ENCODE measurements around the gene ZCRB1.

Gene ZCRB1

GRCh38 chr12:42327227-42327590 is 1.3 kb upstream of the ZCRB1 start:
- DNase-seq (ENCODE audit: low spot score): no peak

- DNase-seq (ENCODE audit: low spot score): peak; percentile 53
These were observed 790 bp upstream of the ZCRB1 start for GRCh38 chr12:42326541-42327226.

GRCh38 chr12:42325326-42325652 is 605 bp downstream of the ZCRB1 start:
- no peak for DNase-seq (ENCODE audit: low spot score)

- DNase-seq (ENCODE audit: low spot score): no peak
These were observed 2.0 kb downstream of the ZCRB1 start for GRCh38 chr12:42323856-42324255.

- no peak for DNase-seq (ENCODE audit: low spot score)
These were observed 3.3 kb downstream of the ZCRB1 start for GRCh38 chr12:42322567-42322966.

DNA sequence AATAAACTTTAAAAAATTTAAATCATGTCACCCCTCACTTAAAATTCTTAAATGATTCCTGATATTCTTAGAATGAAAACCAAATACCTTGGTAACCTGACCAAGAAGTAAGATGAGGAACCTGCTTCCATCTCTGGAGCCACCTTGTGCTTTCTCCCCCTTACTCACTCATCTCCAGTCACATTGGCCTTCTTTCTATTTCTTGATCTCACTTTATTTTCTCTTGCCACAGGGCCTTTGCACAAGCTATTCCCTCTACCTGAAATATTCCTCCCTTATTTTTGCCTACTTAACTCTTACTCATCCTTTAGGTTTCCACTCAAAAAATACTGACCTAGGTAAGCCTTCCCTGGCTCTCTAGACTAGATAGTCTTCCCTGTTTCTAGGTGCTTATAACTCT is 5.1 kb downstream of the ZCRB1 start:
- no peak for DNase-seq (ENCODE audit: low spot score)

DNA sequence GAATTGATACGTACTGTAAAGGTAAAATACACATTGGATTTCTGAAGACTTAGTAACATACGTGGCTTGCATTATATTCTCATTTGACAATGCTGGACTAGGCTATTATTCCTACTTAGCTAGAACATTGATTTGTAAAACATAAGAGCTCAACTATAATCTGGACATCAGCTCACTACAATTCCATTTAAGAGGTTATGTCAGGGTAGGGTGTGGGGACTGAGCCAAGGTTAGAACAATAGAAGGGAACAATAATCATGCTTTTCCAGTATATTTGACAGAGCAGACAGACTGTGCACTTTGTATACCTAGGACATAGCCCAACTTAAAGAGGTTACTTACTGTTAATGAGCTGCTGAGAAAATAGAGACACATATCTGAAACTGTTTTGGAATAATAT is 10.8 kb downstream of the ZCRB1 start:
- DNase-seq (ENCODE audit: low spot score): no peak

- DNase-seq (ENCODE audit: low spot score): no peak
These were observed 15.9 kb downstream of the ZCRB1 start for GRCh38 chr12:42309996-42310395.

- DNase-seq (ENCODE audit: low spot score): no peak
These were observed 17.5 kb downstream of the ZCRB1 start for GRCh38 chr12:42308390-42308789.

GRCh38 chr12:42306297-42306696 is 19.6 kb downstream of the ZCRB1 start:
- no peak for DNase-seq (ENCODE audit: low spot score)

- DNase-seq (ENCODE audit: low spot score): no peak
These were observed 26.2 kb downstream of the ZCRB1 start for GRCh38 chr12:42299392-42300308.

GRCh38 chr12:42298887-42299286 is 27.0 kb downstream of the ZCRB1 start:
- no peak for DNase-seq (ENCODE audit: low spot score)

GRCh38 chr12:42296503-42297109 is 29.3 kb downstream of the ZCRB1 start:
- peak; percentile 72 for DNase-seq (ENCODE audit: low spot score)

DNA sequence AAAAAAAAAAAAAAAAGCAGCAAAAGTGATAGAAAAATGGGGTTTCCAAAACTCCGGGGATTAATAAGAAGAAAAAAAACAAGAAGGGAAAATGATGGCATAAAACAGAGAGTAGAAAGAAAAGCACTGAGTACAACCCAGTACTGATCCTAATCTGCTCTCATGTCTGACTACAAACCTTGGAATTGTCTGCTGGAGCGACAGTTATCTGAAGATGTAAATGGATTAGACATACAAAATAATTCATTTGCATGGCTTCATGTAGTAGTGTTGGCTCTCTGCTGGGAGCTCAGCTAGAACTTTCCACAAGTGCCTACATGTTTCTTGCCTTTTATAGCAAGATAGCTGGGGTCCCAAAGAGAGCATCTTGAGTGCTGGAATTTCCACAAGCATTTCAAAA is 34.2 kb downstream of the ZCRB1 start:
- DNase-seq (ENCODE audit: low spot score): no peak

DNA sequence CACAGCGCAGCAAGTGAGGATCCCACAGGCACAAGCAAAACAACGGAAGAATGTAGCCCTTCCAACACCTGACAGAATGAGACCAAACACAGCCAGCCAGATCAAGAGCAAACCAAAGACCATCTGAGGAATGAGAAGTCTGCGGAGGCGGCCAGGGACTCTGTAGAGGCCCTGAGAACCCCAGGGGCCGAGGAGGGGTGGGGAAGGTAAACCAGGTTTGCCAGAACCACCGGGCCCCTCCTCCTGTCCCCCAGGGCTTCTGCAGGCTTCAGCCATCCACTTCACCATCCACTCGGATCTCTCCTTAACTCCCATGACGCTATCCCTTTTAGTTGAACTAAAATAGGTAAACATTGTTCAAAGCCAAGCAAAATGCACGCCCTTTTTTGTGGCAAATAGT is 37.4 kb downstream of the ZCRB1 start:
- DNase-seq (ENCODE audit: low spot score): no peak

DNA sequence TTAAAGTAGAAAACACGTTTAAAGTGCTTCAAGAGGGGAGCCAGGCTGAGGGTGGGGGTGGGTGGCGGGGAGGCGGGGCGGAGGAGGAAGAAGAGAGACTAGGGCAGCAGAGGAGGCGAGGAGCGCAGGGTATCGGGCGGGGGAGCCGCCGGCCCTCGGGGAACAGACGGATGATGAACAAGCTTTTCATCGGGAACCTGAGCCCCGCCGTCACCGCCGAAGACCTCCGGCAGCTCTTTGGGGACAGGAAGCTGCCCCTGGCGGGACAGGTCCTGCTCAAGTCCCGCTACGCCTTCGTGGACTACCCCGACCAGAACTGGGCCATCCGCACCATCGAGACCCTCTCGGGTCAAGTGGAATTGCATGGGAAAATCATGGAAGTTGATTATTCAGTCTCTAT is 39.2 kb downstream of the ZCRB1 start:
- no peak for DNase-seq (ENCODE audit: low spot score)

DNA sequence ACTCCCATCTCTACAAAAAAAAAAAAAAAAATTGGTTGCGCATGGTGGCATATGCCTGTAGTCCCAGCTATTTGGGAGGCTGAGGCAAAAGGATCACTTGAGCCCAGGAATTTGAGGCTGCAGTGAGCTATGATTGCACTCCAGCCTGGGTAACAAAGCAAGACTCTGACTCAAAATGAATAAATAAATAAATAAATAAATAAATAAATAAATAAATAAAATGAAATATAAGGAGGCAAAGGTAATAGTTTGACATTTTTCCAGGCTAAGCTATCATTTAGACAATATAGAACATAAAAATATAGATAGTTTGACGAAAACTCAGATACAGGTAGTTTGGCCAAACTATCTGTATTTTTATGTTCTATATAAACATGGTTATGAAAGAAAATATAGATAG is 40.5 kb downstream of the ZCRB1 start:
- no peak for DNase-seq (ENCODE audit: low spot score)

- no peak for DNase-seq (ENCODE audit: low spot score)
These were observed 41.0 kb downstream of the ZCRB1 start for GRCh38 chr12:42284876-42285275.

DNA sequence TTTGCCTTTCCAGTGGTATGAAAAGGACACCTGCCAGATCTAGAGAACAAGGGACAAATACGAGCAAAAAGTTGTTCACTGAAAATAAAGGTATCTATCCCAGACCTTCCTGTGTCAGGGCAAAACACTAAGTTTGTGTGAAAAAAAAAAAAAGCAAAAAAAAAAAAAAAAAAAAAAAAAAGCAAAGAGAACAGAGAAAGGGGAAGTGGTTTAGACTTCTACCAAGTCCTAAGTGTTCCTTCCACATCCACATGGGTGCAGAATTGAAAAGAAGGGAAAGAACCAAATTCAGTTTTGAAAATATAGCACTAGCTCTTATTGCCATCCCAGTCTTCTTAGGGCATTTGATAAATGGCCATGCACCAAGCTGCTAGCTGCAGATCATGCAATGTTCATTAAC is 41.7 kb downstream of the ZCRB1 start:
- no peak for DNase-seq (ENCODE audit: low spot score)

GRCh38 chr12:42283739-42284138 is 42.2 kb downstream of the ZCRB1 start:
- no peak for DNase-seq (ENCODE audit: low spot score)

GRCh38 chr12:42282294-42282693 is 43.6 kb downstream of the ZCRB1 start:
- no peak for DNase-seq (ENCODE audit: low spot score)

- DNase-seq (ENCODE audit: low spot score): no peak
These were observed 44.0 kb downstream of the ZCRB1 start for GRCh38 chr12:42281844-42282243.

DNA sequence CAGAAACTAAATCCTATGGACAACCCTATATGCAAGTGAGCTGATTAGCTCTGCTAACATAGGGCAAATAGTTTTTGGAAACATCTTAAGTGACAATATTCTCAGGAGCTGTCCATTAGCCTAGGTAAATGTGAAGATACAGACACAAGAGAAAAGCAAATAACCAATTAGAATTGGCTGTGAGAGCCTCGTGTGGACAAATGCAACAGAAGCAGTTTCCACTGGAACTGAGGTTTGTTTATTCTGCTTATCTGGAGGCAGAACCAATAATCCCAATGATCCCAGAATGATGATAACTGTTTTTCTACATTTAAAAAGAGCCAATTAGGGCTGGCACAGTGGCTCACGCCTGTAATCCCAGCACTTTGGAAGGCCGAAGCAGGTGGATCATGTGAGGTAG is 44.6 kb downstream of the ZCRB1 start:
- DNase-seq (ENCODE audit: low spot score): no peak
